Hematopoietic multipotent progenitor cell treated with erythropoietin and hydrocortisone succinate and interleukin-3 and kit ligand, for 4 days (in vitro differentiated cells): Measurements from ENCODE around the gene H3-3A.

Experiments
- DNase-seq: peaks from one replicate; pipeline ENCODE4 v3.0.0-alpha.2; 2015

H3-3A gene

GRCh38 chr1:226054519-226055327 lies 7.8 kb upstream of the H3-3A start:
- DNase-seq: no peak

- DNase-seq: no peak
Observed at GRCh38 chr1:226059709-226060108, 2.8 kb upstream of the H3-3A start.

- DNase-seq: no peak
Observed at GRCh38 chr1:226060427-226060826, 2.1 kb upstream of the H3-3A start.

- peak; percentile 33 for DNase-seq
Observed at GRCh38 chr1:226061068-226061840, 1.3 kb upstream of the H3-3A start.

GRCh38 chr1:226061841-226062557 lies 517 bp upstream of the H3-3A start:
- peak; percentile 88 for DNase-seq

GRCh38 chr1:226063224-226063976 lies 884 bp downstream of the H3-3A start:
- peak; percentile 67 for DNase-seq

- peak; percentile 65 for DNase-seq
Observed at GRCh38 chr1:226063977-226064815, 1.7 kb downstream of the H3-3A start.

- peak; percentile 87 for DNase-seq
Observed at GRCh38 chr1:226064816-226065248, 2.3 kb downstream of the H3-3A start.

- peak; percentile 68 for DNase-seq
Observed at GRCh38 chr1:226066415-226067078, 4.0 kb downstream of the H3-3A start.

- DNase-seq: no peak
Observed at GRCh38 chr1:226069811-226070489, 7.4 kb downstream of the H3-3A start.

GRCh38 chr1:226072347-226072746 lies 9.8 kb downstream of the H3-3A start:
- DNase-seq: no peak

- no peak for DNase-seq
Observed at GRCh38 chr1:226073184-226073950, 10.9 kb downstream of the H3-3A start.

GRCh38 chr1:226074046-226074445 lies 11.5 kb downstream of the H3-3A start:
- DNase-seq: no peak

- no peak for DNase-seq
Observed at GRCh38 chr1:226076378-226076777, 13.9 kb downstream of the H3-3A start.

- no peak for DNase-seq
Observed at GRCh38 chr1:226078374-226078773, 15.9 kb downstream of the H3-3A start.

GRCh38 chr1:226082587-226082917 lies 20.0 kb downstream of the H3-3A start:
- DNase-seq: no peak

- peak; percentile 53 for DNase-seq
Observed at GRCh38 chr1:226082959-226083301, 20.4 kb downstream of the H3-3A start.

- peak; percentile 90 for DNase-seq
Observed at GRCh38 chr1:226083302-226084101, 21.0 kb downstream of the H3-3A start.

- DNase-seq: no peak
Observed at GRCh38 chr1:226085675-226086285, 23.3 kb downstream of the H3-3A start.
